Natural killer cell (primary cell): ENCODE data around the gene ESYT3. TPM values are rescaled to one million over a fixed set of nuclear protein-coding genes. Genes with fewer than 3 reads are reported as not detected.

Source experiments
- ATAC-seq, 3 donors: fragments of 150-1000 bp in 2 of 3; fragments of 200-7000 bp in 1 of 3; cut with Tn5 transposase; 1 replicate in 1 of 3; 2 replicates in 2 of 3; pipeline ENCODE4 v1.10.0; 2021; ENCODE audit warnings: mild to moderate bottlenecking in 2 of 3, moderate library complexity in 2 of 3
- DNase-seq, 2 donors: peaks; one replicate each; pipeline versions ENCODE4 v3.0.0 to v3.0.0-alpha.2; 2013 to 2021; ENCODE audit warnings: mixed read lengths in 1 of 2
- H3K27ac ChIP-seq: one replicate; pipeline ENCODE4 v1.5.1; 2013; ENCODE audit warnings: mild to moderate bottlenecking, low read length
- H3K27me3 ChIP-seq: one replicate; pipeline ENCODE4 v1.6.1; 2013; ENCODE audit warnings: low read length; ENCODE audit not compliant: control insufficient read depth, insufficient read depth
- H3K36me3 ChIP-seq: one replicate; pipeline ENCODE4 v1.6.1; 2013; ENCODE audit warnings: low read length; ENCODE audit not compliant: control insufficient read depth, insufficient read depth
- H3K4me1 ChIP-seq: one replicate; pipeline ENCODE4 v1.6.1; 2013; ENCODE audit warnings: low read length; ENCODE audit not compliant: control insufficient read depth, insufficient read depth
- H3K4me3 ChIP-seq: one replicate; pipeline ENCODE4 v1.5.1; 2013; ENCODE audit warnings: low read length
- H3K9me3 ChIP-seq: one replicate; pipeline ENCODE4 v1.6.1; 2013; ENCODE audit warnings: low read length; ENCODE audit not compliant: control insufficient read depth, insufficient read depth
- H3K27ac Mint-ChIP-seq, 2 donors: one replicate each; pipeline ENCODE4 v1.8.0; 2022; ENCODE audit warnings: mild to moderate bottlenecking in 2 of 2, mixed read lengths in 2 of 2, moderate library complexity in 1 of 2
- H3K27me3 Mint-ChIP-seq, 2 donors: one replicate each; pipeline ENCODE4 v1.8.0; 2022; ENCODE audit warnings: low read depth in 2 of 2, mixed read lengths in 2 of 2
- H3K36me3 Mint-ChIP-seq: one replicate; pipeline ENCODE4 v1.8.0; 2022; ENCODE audit warnings: mixed read lengths
- H3K4me1 Mint-ChIP-seq, 2 donors: one replicate each; pipeline ENCODE4 v1.8.0; 2022; ENCODE audit warnings: mixed read lengths in 2 of 2
- H3K4me3 Mint-ChIP-seq: one replicate; pipeline ENCODE4 v1.8.0; 2022; ENCODE audit warnings: mild to moderate bottlenecking, moderate library complexity, mixed read lengths
- H3K9me3 Mint-ChIP-seq, 2 donors: one replicate each; pipeline ENCODE4 v1.8.0; 2022; ENCODE audit warnings: mixed read lengths in 2 of 2
- CTCF ChIP-seq: fragments of 200-600 bp; IDR thresholded peaks from one replicate; pipeline ENCODE4 v1.8.0; 2022; ENCODE audit warnings: antibody characterized with exemption
- WGBS: methylation state at CpG from one replicate; pipeline ENCODE4 v1.1.7; 2013; ENCODE audit warnings: missing lambda C conversion rate; ENCODE audit not compliant: insufficient coverage; 5-methylcytosine and 5-hydroxymethylcytosine counted together
- intact Hi-C: fragments of 100-400 bp; cut with micrococcal nuclease; formaldehyde crosslinking; loops from one replicate; pipeline ENCODE4 v1.14.2; 2022
- total RNA-seq, 4 donors: library from RNA; stranded (reverse); fragments of 120-200 nt in 1 of 4; gene quantifications; one replicate each; pipeline versions ENCODE4 v1.2.3 to v1.2.4, GENCODE V29; 2013 to 2022

The ESYT3 gene
- total RNA-seq, 3 donors from 2014 or later (not counting 1 experiment from before 2014, with no cell fraction given) = not detected

- no peaks in the 10 kb centered on the region for H3K27me3 ChIP-seq
- H3K27ac ChIP-seq = no peak overlapping the region
- TF ChIP-seq CTCF = no peak
- no peaks in the 10 kb centered on the region for H3K27me3 Mint-ChIP-seq
- H3K4me3 ChIP-seq = no peak overlapping the region
- no peaks in the 10 kb centered on the region for H3K36me3 ChIP-seq
- H3K36me3 Mint-ChIP-seq = no peaks in the 10 kb centered on the region
- H3K4me1 ChIP-seq = no peaks in the 10 kb centered on the region
- no peaks in the 10 kb centered on the region for H3K4me1 Mint-ChIP-seq
- no peak overlapping the region for H3K4me3 Mint-ChIP-seq
- no peak overlapping the region for H3K27ac Mint-ChIP-seq
- H3K9me3 Mint-ChIP-seq = no peaks in the 10 kb centered on the region
- no peaks in the 10 kb centered on the region for H3K9me3 ChIP-seq
- intact Hi-C loops = no loop called here
- WGBS = 92% methylated on average over 4 of the region's 4 CpGs
- no peak for DNase-seq
- ATAC-seq = no peak
Observed at GRCh38 chr3:138445654-138446053, 11.2 kb downstream of the ESYT3 start.

- no peaks in the 10 kb centered on the region for H3K9me3 Mint-ChIP-seq
- H3K4me3 ChIP-seq = no peak overlapping the region
- no peaks in the 10 kb centered on the region for H3K36me3 ChIP-seq
- no peak overlapping the region for H3K4me3 Mint-ChIP-seq
- DNase-seq (no peak), ATAC-seq (no peak)
- H3K36me3 Mint-ChIP-seq = no peaks in the 10 kb centered on the region
- H3K4me1 Mint-ChIP-seq = no peaks in the 10 kb centered on the region
- no peaks in the 10 kb centered on the region for H3K4me1 ChIP-seq
- no peak overlapping the region for H3K27ac Mint-ChIP-seq
- WGBS = 89% methylated on average over 3 of the region's 3 CpGs
- TF ChIP-seq CTCF = no peak
- H3K9me3 ChIP-seq = no peaks in the 10 kb centered on the region
- no peak overlapping the region for H3K27ac ChIP-seq
- H3K27me3 Mint-ChIP-seq = no peaks in the 10 kb centered on the region
- intact Hi-C loops = no loop called here
- no peaks in the 10 kb centered on the region for H3K27me3 ChIP-seq
Observed at GRCh38 chr3:138448631-138449030, 14.2 kb downstream of the ESYT3 start.

GRCh38 chr3:138449490-138449889 lies 15.1 kb downstream of the ESYT3 start:
- Mint-ChIP-seq H3K36me3 (no peaks in the 10 kb centered on the region), H3K27me3 (no peaks in the 10 kb centered on the region), H3K27ac (no peak overlapping the region), H3K9me3 (no peaks in the 10 kb centered on the region), H3K4me3 (no peak overlapping the region), H3K4me1 (no peaks in the 10 kb centered on the region)
- DNase-seq (no peak), ATAC-seq (no peak)
- no peaks in the 10 kb centered on the region for H3K9me3 ChIP-seq
- no peak overlapping the region for H3K27ac ChIP-seq
- no peaks in the 10 kb centered on the region for H3K4me1 ChIP-seq
- 100% methylated on average over 3 of the region's 3 CpGs for WGBS
- TF ChIP-seq CTCF = no peak
- H3K27me3 ChIP-seq = no peaks in the 10 kb centered on the region
- intact Hi-C loops = no loop called here
- H3K36me3 ChIP-seq = no peaks in the 10 kb centered on the region
- no peak overlapping the region for H3K4me3 ChIP-seq

- no peak for TF ChIP-seq CTCF
- no peak for ATAC-seq
- Mint-ChIP-seq H3K4me3 (no peak overlapping the region), H3K27me3 (no peaks in the 10 kb centered on the region), H3K36me3 (no peaks in the 10 kb centered on the region), H3K27ac (no peak overlapping the region), H3K4me1 (no peaks in the 10 kb centered on the region), H3K9me3 (no peaks in the 10 kb centered on the region)
- Histone ChIP-seq H3K27ac (no peak overlapping the region), H3K4me3 (no peak overlapping the region), H3K27me3 (no peaks in the 10 kb centered on the region), H3K9me3 (no peaks in the 10 kb centered on the region), H3K4me1 (no peaks in the 10 kb centered on the region), H3K36me3 (no peaks in the 10 kb centered on the region)
- 94% methylated on average over 7 of the region's 7 CpGs for WGBS
- intact Hi-C loops = no loop called here
- DNase-seq = no peak
Observed at GRCh38 chr3:138450181-138450580, 15.8 kb downstream of the ESYT3 start.
